HepG2 (cell line): ENCODE data around the gene GAS2L1. TPM values are rescaled to one million over a fixed set of nuclear protein-coding genes. Genes with fewer than 3 reads are reported as not detected.

ENCODE experiments used
- ATF7 ChIP-seq, 2 experiments: fragments of 450-650 bp in 1 of 2; sonication (generic) in 1 of 2; formaldehyde crosslinking in 1 of 2; IDR thresholded peaks; 2 replicates each; pipeline versions ENCODE4 v1.4.0 to v1.6.1; 2016 to 2020; ENCODE audit warnings: antibody characterized with exemption in 1 of 2, mild to moderate bottlenecking in 1 of 2, missing genetic modification reagents in 1 of 2
- BORCS8-MEF2B ChIP-seq: sonication (generic); formaldehyde crosslinking; IDR thresholded peaks from 2 replicates; pipeline ENCODE4 v1.8.0; 2022; ENCODE audit warnings: mild to moderate bottlenecking, missing genetic modification reagents
- CSRNP2 ChIP-seq: sonication (generic); formaldehyde crosslinking; conservative IDR thresholded peaks from 2 replicates; pipeline ENCODE4 v1.8.0; 2022; ENCODE audit warnings: low read depth, missing genetic modification reagents
- FOXC1 ChIP-seq: sonication (generic); formaldehyde crosslinking; IDR thresholded peaks from 2 replicates; pipeline ENCODE4 v1.8.0; 2022; ENCODE audit warnings: mild to moderate bottlenecking, missing genetic modification reagents, borderline replicate concordance
- MAX ChIP-seq: IDR thresholded peaks from 2 replicates; pipeline ENCODE4 v1.6.1; 2012; ENCODE audit warnings: inconsistent platforms
- NCOR1 ChIP-seq: fragments of 200-600 bp; sonication (generic); IDR thresholded peaks from 2 replicates; pipeline ENCODE4 v1.7.0; 2017; ENCODE audit warnings: antibody characterized with exemption, low read length, borderline replicate concordance
- NFE2L2 ChIP-seq: fragments of 150-350 bp; IDR thresholded peaks from 2 replicates; pipeline ENCODE4 v1.6.1; 2014; ENCODE audit warnings: low read length
- NFKB2 ChIP-seq: sonication (generic); formaldehyde crosslinking; IDR thresholded peaks from 2 replicates; pipeline ENCODE4 v1.4.0; 2020; ENCODE audit warnings: missing genetic modification reagents, borderline replicate concordance
- NR2C2 ChIP-seq: sonication (generic); formaldehyde crosslinking; IDR thresholded peaks from 2 replicates; pipeline ENCODE4 v1.4.0; 2020; ENCODE audit warnings: missing genetic modification reagents, mild to moderate bottlenecking, moderate library complexity, borderline replicate concordance
- ONECUT2 ChIP-seq: sonication (generic); formaldehyde crosslinking; IDR thresholded peaks from 2 replicates; pipeline ENCODE4 v1.4.0; 2020; ENCODE audit warnings: missing genetic modification reagents
- PAX8 ChIP-seq: sonication (generic); formaldehyde crosslinking; IDR thresholded peaks from 2 replicates; pipeline ENCODE4 v1.8.0; 2022; ENCODE audit warnings: mild to moderate bottlenecking, missing genetic modification reagents, borderline replicate concordance
- PCBP1 ChIP-seq: fragments of 200-400 bp; formaldehyde crosslinking; IDR thresholded peaks from 2 replicates; pipeline ENCODE4 v1.6.1; 2017; ENCODE audit warnings: mild to moderate bottlenecking, low read depth, low read length, borderline replicate concordance
- PHF20 ChIP-seq: sonication (generic); formaldehyde crosslinking; IDR thresholded peaks from 2 replicates; pipeline ENCODE4 v1.5.0; 2020; ENCODE audit warnings: mild to moderate bottlenecking, missing genetic modification reagents
- PLRG1 ChIP-seq: fragments of 450-650 bp; conservative IDR thresholded peaks from 2 replicates; pipeline ENCODE4 v1.6.1; 2016
- PTBP1 ChIP-seq: fragments of 200-400 bp; formaldehyde crosslinking; IDR thresholded peaks from 2 replicates; pipeline ENCODE4 v1.6.1; 2018; ENCODE audit warnings: low read length, low read depth; ENCODE audit not compliant: poor library complexity, severe bottlenecking
- RAD51 ChIP-seq: fragments of 450-650 bp; IDR thresholded peaks from 2 replicates; pipeline ENCODE4 v1.6.1; 2016; ENCODE audit warnings: borderline replicate concordance
- SCMH1 ChIP-seq: sonication (generic); formaldehyde crosslinking; IDR thresholded peaks from 2 replicates; pipeline ENCODE4 v1.9.0; 2021; ENCODE audit warnings: missing genetic modification reagents, mild to moderate bottlenecking, borderline replicate concordance
- SIN3A ChIP-seq: IDR thresholded peaks from 2 replicates; pipeline ENCODE4 v1.6.1; 2011; ENCODE audit warnings: low read depth, mild to moderate bottlenecking, control low read depth, low read length, borderline replicate concordance
- TBX3 ChIP-seq: fragments of 450-650 bp; IDR thresholded peaks from 2 replicates; pipeline ENCODE4 v1.6.1; 2017; ENCODE audit warnings: antibody characterized with exemption, mild to moderate bottlenecking, inconsistent platforms, borderline replicate concordance
- YEATS2 ChIP-seq: sonication (generic); formaldehyde crosslinking; IDR thresholded peaks from 2 replicates; pipeline ENCODE4 v1.4.0; 2020; ENCODE audit warnings: missing genetic modification reagents, borderline replicate concordance
- YY1 ChIP-seq: IDR thresholded peaks from 2 replicates; pipeline ENCODE4 v1.6.1; 2011; ENCODE audit warnings: low read length, low read depth, moderate library complexity, mild to moderate bottlenecking; ENCODE audit not compliant: insufficient read depth, insufficient replicate concordance
- ZNF160 ChIP-seq: sonication (generic); formaldehyde crosslinking; IDR thresholded peaks from 2 replicates; pipeline ENCODE4 v1.8.0; 2022; ENCODE audit warnings: mild to moderate bottlenecking, inconsistent platforms, missing genetic modification reagents
- ZNF263 ChIP-seq: sonication (generic); formaldehyde crosslinking; IDR thresholded peaks from 2 replicates; pipeline ENCODE4 v1.4.0; 2020; ENCODE audit warnings: missing genetic modification reagents
- ZNF292 ChIP-seq: sonication (generic); formaldehyde crosslinking; IDR thresholded peaks from 2 replicates; pipeline ENCODE4 v1.8.1; 2022; ENCODE audit warnings: mild to moderate bottlenecking, low read depth, missing genetic modification reagents, borderline replicate concordance
- ZNF33A ChIP-seq: sonication (generic); formaldehyde crosslinking; IDR thresholded peaks from 2 replicates; pipeline ENCODE4 v1.5.1; 2020; ENCODE audit warnings: missing genetic modification reagents, mild to moderate bottlenecking, moderate library complexity, borderline replicate concordance
- ZNF383 ChIP-seq: sonication (generic); formaldehyde crosslinking; IDR thresholded peaks from 2 replicates; pipeline ENCODE4 v1.4.0; 2020; ENCODE audit warnings: missing genetic modification reagents, mild to moderate bottlenecking, borderline replicate concordance
- ZNF430 ChIP-seq: sonication (generic); formaldehyde crosslinking; IDR thresholded peaks from 2 replicates; pipeline ENCODE4 v1.9.0; 2021; ENCODE audit warnings: mild to moderate bottlenecking, missing genetic modification reagents
- ZNF570 ChIP-seq: sonication (generic); formaldehyde crosslinking; IDR thresholded peaks from 2 replicates; pipeline ENCODE4 v1.4.0; 2020; ENCODE audit warnings: mild to moderate bottlenecking, missing genetic modification reagents, borderline replicate concordance
- ZNF772 ChIP-seq: sonication (generic); formaldehyde crosslinking; IDR thresholded peaks from 2 replicates; pipeline ENCODE4 v1.5.0; 2020; ENCODE audit warnings: mild to moderate bottlenecking, missing genetic modification reagents
- polyA plus RNA-seq, 8 experiments: library from polyadenylated mRNA; depleted of rRNA in 3 of 8; stranded (reverse) in 7 of 8; unstranded in 1 of 8; fragments of >200 nt; fragmentation: Illumina TruSeq in 4 of 8; extraction: Trizol in 4 of 8; gene quantifications; 2 replicates each; pipeline versions ENCODE4 v1.2.1 to v1.2.3, GENCODE V29; 2011 to 2016; ENCODE audit warnings: low read depth in 4 of 8, missing spikeins in 1 of 8, mixed read lengths in 1 of 8; ENCODE audit not compliant: insufficient read depth in 1 of 8
- total RNA-seq, 5 experiments: library from RNA; depleted of rRNA; stranded (reverse); fragments of >200 nt; fragmentation: Illumina TruSeq; extraction: Trizol; gene quantifications; 2 replicates each; pipeline ENCODE4 v1.2.3, GENCODE V29; 2016; ENCODE audit warnings: low read depth in 1 of 5

Gene GAS2L1
- total and polyA plus RNA-seq, 2 of the 13 experiments (the other 11 are each of a cell fraction or from before 2014, with no cell fraction given), result 1.8 to 3.3 TPM

GRCh38 chr22:29267858-29268510 is 38.5 kb upstream of the GAS2L1 start, which contains the start of the genes EWSR1 and RHBDD3 (continued):
- TF ChIP-seq RAD51, result no peak
- no peak for TF ChIP-seq ONECUT2 (CRISPR knock-in tag)
- TF ChIP-seq NR2C2 (CRISPR knock-in tag), result peak; percentile 95
- 0 out of 2 replicates have a peak, but pooled peaks have one; percentile 18 for TF ChIP-seq TBX3
- TF ChIP-seq SCMH1 (CRISPR knock-in tag), result no peak
- 0 out of 2 replicates have a peak, but pooled peaks have one; percentile 82 for TF ChIP-seq ZNF383 (CRISPR knock-in tag)
- TF ChIP-seq CSRNP2 (CRISPR knock-in tag), result no peak
- 0 out of 2 replicates have a peak, but pooled peaks have one; percentile 10 for TF ChIP-seq NCOR1
- TF ChIP-seq NFE2L2, result peak; percentile 28; the same call in 1 of the 2 replicates
- TF ChIP-seq ZNF772 (CRISPR knock-in tag), result 0 out of 2 replicates have a peak, but pooled peaks have one; percentile 14
- 0 out of 2 replicates have a peak, but pooled peaks have one; percentile 48 for TF ChIP-seq SIN3A
- TF ChIP-seq MAX, result peak; percentile 69
- peak; percentile 1; the same call in 1 of the 2 replicates for TF ChIP-seq ZNF263 (CRISPR knock-in tag)
- TF ChIP-seq PCBP1, result peak; percentile 98
- peak; percentile 91 for TF ChIP-seq ATF7 (IDR thresholded peaks at IDR 0.05)
- TF ChIP-seq ATF7 (CRISPR knock-in tag; IDR thresholded peaks at IDR 0.05), result no peak
- no peak for TF ChIP-seq PLRG1
- peak; percentile 95; the same call in 1 of the 2 replicates for TF ChIP-seq ZNF33A (CRISPR knock-in tag)
- no peak for TF ChIP-seq PAX8 (CRISPR knock-in tag)
- TF ChIP-seq PHF20 (CRISPR knock-in tag), result peak; percentile 52; the same call in 1 of the 2 replicates
- TF ChIP-seq PTBP1, result peak; percentile 25
- TF ChIP-seq NFKB2 (CRISPR knock-in tag), result 0 out of 2 replicates have a peak, but pooled peaks have one; percentile 5
- peak; percentile 75 for TF ChIP-seq YEATS2
- no peak; the same call in 1 of the 2 replicates for TF ChIP-seq ZNF570
- TF ChIP-seq YY1, result peak; percentile 93
- no peak; the same call in 1 of the 2 replicates for TF ChIP-seq FOXC1 (CRISPR knock-in tag)
- TF ChIP-seq ZNF160 (CRISPR knock-in tag), result peak; percentile 18; the same call in 1 of the 2 replicates
- TF ChIP-seq BORCS8-MEF2B (CRISPR knock-in tag), result peak; percentile 47
- no peak for TF ChIP-seq ZNF292 (CRISPR knock-in tag)
- peak; percentile 52; the same call in 1 of the 2 replicates for TF ChIP-seq ZNF430 (CRISPR knock-in tag)
